Prostate gland (tissue), 2 donors: ENCODE results near the gene SASH3. TPM values are rescaled to one million over a fixed set of nuclear protein-coding genes. Genes with fewer than 3 reads are reported as not detected.

Experiments
- DNase-seq: peaks from one replicate; pipeline ENCODE4 v3.0.0-alpha.2; 2019; ENCODE audit warnings: low spot score
- H3K27ac ChIP-seq, 2 donors: fragments of 200-600 bp; sonication (generic); 2 replicates each; pipeline ENCODE4 v1.5.1; 2017 to 2019
- H3K27me3 ChIP-seq: fragments of 200-600 bp; sonication (generic); replicated peaks from 2 replicates; pipeline ENCODE4 v1.5.1; 2019; ENCODE audit not compliant: insufficient read depth
- H3K36me3 ChIP-seq, 2 donors: fragments of 200-600 bp; sonication (generic); 1 replicate in 1 of 2; 2 replicates in 1 of 2; pipeline versions ENCODE4 v1.5.1 to v1.8.1; 2017 to 2019
- H3K4me1 ChIP-seq: fragments of 200-600 bp; sonication (generic); replicated peaks from 2 replicates; pipeline ENCODE4 v1.5.1; 2019
- H3K4me3 ChIP-seq, 2 donors: fragments of 200-600 bp; sonication (generic); 2 replicates each; pipeline ENCODE4 v1.5.1; 2017 to 2019
- H3K9me3 ChIP-seq: fragments of 200-600 bp; sonication (generic); 2 replicates; pipeline ENCODE4 v1.5.1; 2017
- POLR2A ChIP-seq: fragments of 450-650 bp; IDR thresholded peaks from one replicate; pipeline ENCODE4 v1.6.1; 2016; ENCODE audit warnings: antibody characterized with exemption, mild to moderate bottlenecking
- POLR2AphosphoS5 ChIP-seq: sonication (generic); formaldehyde crosslinking; IDR thresholded peaks from one replicate; pipeline ENCODE4 v1.6.1; 2017; ENCODE audit warnings: antibody characterized with exemption
- WGBS: methylation state at CpG from one replicate; pipeline ENCODE4 v1.1.5; 2018; 5-methylcytosine and 5-hydroxymethylcytosine counted together
- intact Hi-C: fragments of 100-400 bp; cut with DNase I; formaldehyde crosslinking; loops from one replicate; pipeline ENCODE4 v1.14.2; 2022
- total RNA-seq, 2 donors: library from RNA; depleted of rRNA; stranded (reverse); fragments of >200 nt; gene quantifications; one replicate each; pipeline ENCODE4 v1.1.0, GENCODE V29; 2016
- TF ChIP-seq, protein P1 (sequence below), 4 experiments: fragments of 200-600 bp in 2 of 4; fragments of 450-650 bp in 2 of 4; sonication (generic) in 2 of 4; IDR thresholded peaks; 1 replicate in 3 of 4; 2 replicates in 1 of 4; pipeline ENCODE4 v1.5.1; 2016 to 2019; ENCODE audit warnings: antibody characterized with exemption in 4 of 4, mild to moderate bottlenecking in 2 of 4, moderate library complexity in 2 of 4

SASH3 gene
- total RNA-seq, 2 donors from 2014 or later: 2.2 to 5.8 TPM

DNA sequence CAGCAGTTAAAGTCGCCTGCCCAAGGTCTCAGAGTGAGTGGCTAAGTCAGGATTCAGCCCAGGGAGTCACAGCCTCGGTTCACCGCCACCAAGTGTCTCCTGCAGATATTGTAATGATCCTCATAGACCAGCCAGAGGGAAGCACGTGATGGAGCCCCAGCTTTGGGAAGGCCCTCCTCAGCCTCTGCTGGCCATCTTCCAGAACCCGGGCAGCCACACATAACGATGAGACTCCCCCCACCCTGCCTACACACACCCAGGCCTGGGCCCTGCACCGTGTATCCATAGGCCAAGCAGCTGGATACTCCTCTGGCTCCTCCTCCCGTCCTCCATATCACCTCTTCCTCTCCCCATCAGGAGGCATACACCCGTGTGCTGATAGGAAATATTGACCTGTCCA lies 19.6 kb upstream of the SASH3 start:
- Histone ChIP-seq H3K27me3 (no peaks in the 10 kb centered on the region), H3K36me3 (no peaks in the 10 kb centered on the region), H3K27ac (no peak overlapping the region), H3K4me3 (no peak overlapping the region), H3K4me1 (no peaks in the 10 kb centered on the region), H3K9me3 (no peaks in the 10 kb centered on the region)
- intact Hi-C loops: no loop called here
- TF ChIP-seq POLR2A: no peak
- TF ChIP-seq, protein P1, sequence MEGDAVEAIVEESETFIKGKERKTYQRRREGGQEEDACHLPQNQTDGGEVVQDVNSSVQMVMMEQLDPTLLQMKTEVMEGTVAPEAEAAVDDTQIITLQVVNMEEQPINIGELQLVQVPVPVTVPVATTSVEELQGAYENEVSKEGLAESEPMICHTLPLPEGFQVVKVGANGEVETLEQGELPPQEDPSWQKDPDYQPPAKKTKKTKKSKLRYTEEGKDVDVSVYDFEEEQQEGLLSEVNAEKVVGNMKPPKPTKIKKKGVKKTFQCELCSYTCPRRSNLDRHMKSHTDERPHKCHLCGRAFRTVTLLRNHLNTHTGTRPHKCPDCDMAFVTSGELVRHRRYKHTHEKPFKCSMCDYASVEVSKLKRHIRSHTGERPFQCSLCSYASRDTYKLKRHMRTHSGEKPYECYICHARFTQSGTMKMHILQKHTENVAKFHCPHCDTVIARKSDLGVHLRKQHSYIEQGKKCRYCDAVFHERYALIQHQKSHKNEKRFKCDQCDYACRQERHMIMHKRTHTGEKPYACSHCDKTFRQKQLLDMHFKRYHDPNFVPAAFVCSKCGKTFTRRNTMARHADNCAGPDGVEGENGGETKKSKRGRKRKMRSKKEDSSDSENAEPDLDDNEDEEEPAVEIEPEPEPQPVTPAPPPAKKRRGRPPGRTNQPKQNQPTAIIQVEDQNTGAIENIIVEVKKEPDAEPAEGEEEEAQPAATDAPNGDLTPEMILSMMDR (IDR thresholded peaks at IDR 0.05): no peak
- TF ChIP-seq POLR2AphosphoS5: no peak
- WGBS: 51% methylated on average over 5 of the region's 9 CpGs
- no peak for DNase-seq

DNA sequence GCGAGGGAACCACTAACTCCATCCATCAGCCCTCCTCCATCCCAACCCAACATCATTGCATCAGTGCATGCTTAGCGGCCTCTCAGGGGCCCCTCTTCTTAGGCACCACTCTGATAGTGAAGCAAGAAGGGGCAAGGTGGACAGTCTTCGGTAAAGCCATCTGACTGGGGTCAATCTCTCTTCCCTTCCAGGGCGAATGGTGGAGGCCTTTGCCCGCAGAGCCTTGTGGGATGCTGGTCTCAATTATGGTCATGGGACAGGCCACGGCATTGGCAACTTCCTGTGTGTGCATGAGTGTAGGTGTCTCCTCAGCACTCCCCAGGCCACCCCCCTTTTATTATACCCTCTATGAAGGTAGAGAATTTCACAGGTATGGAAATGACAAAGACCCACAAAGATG lies 18.8 kb upstream of the SASH3 start:
- Histone ChIP-seq H3K9me3 (no peaks in the 10 kb centered on the region), H3K36me3 (no peaks in the 10 kb centered on the region), H3K4me1 (no peaks in the 10 kb centered on the region), H3K27me3 (no peaks in the 10 kb centered on the region), H3K4me3 (no peak overlapping the region), H3K27ac (no peak overlapping the region)
- TF ChIP-seq POLR2AphosphoS5 (no peak), POLR2A (no peak)
- TF ChIP-seq, protein P1 (IDR thresholded peaks at IDR 0.05): no peak
- intact Hi-C loops: no loop called here
- 100% methylated on average over 2 of the region's 6 CpGs for WGBS
- DNase-seq: no peak

DNA sequence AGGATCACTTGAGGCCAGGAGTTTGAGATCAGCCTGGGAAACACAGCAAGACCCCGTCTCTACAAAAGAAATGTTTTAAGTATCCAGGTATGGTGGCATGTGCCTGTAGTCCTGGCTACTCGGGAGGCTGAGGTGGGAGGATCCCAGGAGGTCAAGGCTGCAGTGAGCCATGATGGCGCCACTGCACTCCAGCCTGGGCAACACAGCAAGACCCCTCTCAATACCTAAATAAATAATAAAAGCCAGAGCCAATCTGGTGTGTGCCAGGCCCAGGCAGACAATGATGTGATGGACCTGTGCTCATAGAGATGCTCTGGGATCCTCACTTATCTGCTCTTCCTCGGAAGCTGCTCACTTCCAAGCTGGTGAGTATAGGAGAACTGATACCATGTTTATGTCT lies 18.2 kb upstream of the SASH3 start:
- no peak overlapping the region for H3K27ac ChIP-seq
- no peak for DNase-seq
- no peaks in the 10 kb centered on the region for H3K9me3 ChIP-seq
- intact Hi-C loops: no loop called here
- no peaks in the 10 kb centered on the region for H3K4me1 ChIP-seq
- no peak overlapping the region for H3K4me3 ChIP-seq
- no peak for TF ChIP-seq POLR2A
- TF ChIP-seq, protein P1 (IDR thresholded peaks at IDR 0.05): no peak
- TF ChIP-seq POLR2AphosphoS5: no peak
- no peaks in the 10 kb centered on the region for H3K36me3 ChIP-seq
- 96% methylated on average over 4 of the region's 4 CpGs for WGBS
- no peaks in the 10 kb centered on the region for H3K27me3 ChIP-seq

DNA sequence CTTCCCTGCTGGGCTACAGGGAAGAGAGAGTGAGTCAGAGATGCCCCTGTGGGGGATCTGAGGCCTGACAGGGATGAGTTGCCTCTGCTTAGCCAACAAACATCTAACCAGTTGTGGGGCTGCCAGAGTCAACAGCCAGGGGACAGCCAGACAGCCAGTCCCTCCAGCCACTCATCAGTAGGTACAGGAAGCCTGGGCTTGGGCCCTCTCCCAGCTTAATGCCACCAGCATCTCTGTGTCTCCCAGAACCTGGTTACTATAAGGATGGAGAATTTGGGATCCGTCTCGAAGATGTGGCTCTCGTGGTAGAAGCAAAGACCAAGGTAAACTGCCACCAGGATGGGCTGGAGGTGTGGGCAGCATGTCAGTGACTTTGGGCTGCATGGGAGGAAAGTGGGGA lies 17.3 kb upstream of the SASH3 start:
- TF ChIP-seq POLR2A: no peak
- TF ChIP-seq, protein P1 (IDR thresholded peaks at IDR 0.05): no peak
- TF ChIP-seq POLR2AphosphoS5: no peak
- Histone ChIP-seq H3K27ac (no peak overlapping the region), H3K4me3 (no peak overlapping the region), H3K36me3 (no peaks in the 10 kb centered on the region), H3K4me1 (no peaks in the 10 kb centered on the region), H3K27me3 (no peaks in the 10 kb centered on the region), H3K9me3 (no peaks in the 10 kb centered on the region)
- intact Hi-C loops: no loop called here
- WGBS: 100% methylated on average over 3 of the region's 3 CpGs
- DNase-seq: no peak

DNA sequence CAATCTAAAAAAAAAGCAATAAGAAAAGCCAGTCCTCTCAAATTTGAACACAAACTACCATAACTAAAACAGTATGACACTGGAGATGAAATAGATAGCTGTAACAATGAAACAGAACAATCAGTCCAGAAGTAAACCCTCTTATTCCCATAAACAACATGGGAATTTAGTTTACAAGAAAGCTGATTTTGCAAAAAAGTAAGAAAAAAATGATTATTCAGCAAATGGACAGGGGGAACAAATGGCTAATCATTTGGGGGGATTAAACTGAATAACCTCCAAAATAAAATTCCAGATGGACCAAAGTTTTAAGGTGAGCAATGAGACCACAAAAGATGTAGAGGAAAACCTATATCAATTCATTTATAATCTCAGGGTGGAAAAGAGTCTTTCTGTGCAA lies 16.1 kb upstream of the SASH3 start:
- no peak for DNase-seq
- Histone ChIP-seq H3K4me3 (no peak overlapping the region), H3K4me1 (no peaks in the 10 kb centered on the region), H3K9me3 (no peaks in the 10 kb centered on the region), H3K27ac (no peak overlapping the region), H3K27me3 (no peaks in the 10 kb centered on the region), H3K36me3 (no peaks in the 10 kb centered on the region)
- TF ChIP-seq POLR2AphosphoS5 (no peak), POLR2A (no peak)
- TF ChIP-seq, protein P1 (IDR thresholded peaks at IDR 0.05): no peak
- intact Hi-C loops: no loop called here
